RWPE2 (cell line): ENCODE results near the gene CRLF1.

ENCODE experiments used
- ATAC-seq: fragments of 200-7000 bp; cut with Tn5 transposase; 3 replicates; pipeline ENCODE4 v1.9.1; 2021; ENCODE audit warnings: low read depth
- DNase-seq: peaks from one replicate; pipeline ENCODE4 v3.0.0-alpha.2; 2020; ENCODE audit warnings: low spot score
- H3K27ac ChIP-seq: fragments of 450-650 bp; 2 replicates; pipeline ENCODE4 v1.5.1; 2017; ENCODE audit warnings: mild to moderate bottlenecking; ENCODE audit not compliant: poor library complexity, severe bottlenecking
- H3K27me3 ChIP-seq: fragments of 250-450 bp; sonication (Bioruptor Pico); 2 replicates; pipeline ENCODE4 v1.5.1; 2021; ENCODE audit warnings: mild to moderate bottlenecking, moderate library complexity; ENCODE audit not compliant: insufficient read depth, poor library complexity, severe bottlenecking
- H3K36me3 ChIP-seq: fragments of 250-450 bp; sonication (Bioruptor Pico); 2 replicates; pipeline ENCODE4 v1.5.1; 2020; ENCODE audit warnings: low read depth, mild to moderate bottlenecking, moderate library complexity
- H3K4me1 ChIP-seq: fragments of 250-450 bp; sonication (Bioruptor Pico); 2 replicates; pipeline ENCODE4 v1.5.1; 2021; ENCODE audit warnings: mild to moderate bottlenecking, moderate library complexity; ENCODE audit not compliant: insufficient read depth, poor library complexity, severe bottlenecking
- H3K4me3 ChIP-seq: fragments of 250-450 bp; sonication (Bioruptor Pico); 2 replicates; pipeline ENCODE4 v1.5.1; 2021; ENCODE audit warnings: mild to moderate bottlenecking, moderate library complexity; ENCODE audit not compliant: severe bottlenecking
- H3K9me3 ChIP-seq: fragments of 250-450 bp; sonication (Bioruptor Pico); 2 replicates; pipeline ENCODE4 v1.5.1; 2021; ENCODE audit warnings: mild to moderate bottlenecking, moderate library complexity; ENCODE audit not compliant: severe bottlenecking
- CTCF ChIP-seq: fragments of 450-650 bp; IDR thresholded peaks from one replicate; pipeline ENCODE4 v1.5.1; 2017; ENCODE audit warnings: mild to moderate bottlenecking, moderate library complexity; ENCODE audit not compliant: poor library complexity, severe bottlenecking

CRLF1 gene

DNA sequence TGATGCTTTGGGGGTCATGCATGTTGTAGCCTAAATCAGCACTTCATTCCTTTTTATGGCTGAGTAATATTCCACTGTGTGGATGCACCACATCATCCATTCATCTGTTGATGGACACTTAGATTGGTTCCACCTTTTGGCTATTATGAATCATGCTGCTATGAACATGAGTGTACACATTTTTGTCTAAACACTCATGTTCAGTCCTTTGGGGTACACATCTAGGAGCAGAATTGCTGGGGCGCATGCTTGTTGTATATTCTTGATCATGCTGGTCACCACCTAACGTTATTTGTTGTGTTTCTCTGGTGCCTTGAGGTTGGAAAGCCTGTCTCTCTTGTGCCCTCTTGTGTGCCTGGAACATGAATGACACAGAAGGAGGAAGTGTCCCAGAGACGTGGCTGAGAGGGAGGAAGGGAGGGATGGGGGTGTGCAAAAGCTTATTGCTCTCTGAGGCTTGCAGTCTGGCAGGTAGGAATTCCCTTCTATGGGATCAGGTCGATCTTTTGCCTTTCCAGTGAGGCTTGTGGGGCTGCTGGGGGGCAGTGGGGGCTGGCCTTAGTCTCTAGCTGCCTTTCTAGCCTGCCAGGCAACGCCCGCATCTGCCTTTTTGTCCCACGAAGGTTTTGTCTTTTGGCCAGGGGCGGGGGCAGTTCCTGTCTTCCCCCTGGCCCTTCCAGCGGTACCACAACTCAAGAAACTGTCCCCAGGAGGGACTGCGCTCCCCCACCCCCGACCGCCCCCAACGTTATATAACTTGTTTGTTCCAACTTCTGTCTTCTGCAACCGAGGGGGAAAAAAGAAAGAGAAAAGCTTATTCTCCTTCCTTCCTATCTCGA, 37.8 kb upstream of the CRLF1 start:
- Histone ChIP-seq H3K27ac (no peak overlapping the region), H3K4me3 (no peak overlapping the region), H3K36me3 (no peaks in the 10 kb centered on the region), H3K4me1 (peaks cover 8% of the 10 kb centered on the region), H3K27me3 (no peaks in the 10 kb centered on the region), H3K9me3 (no peaks in the 10 kb centered on the region)
- no peak for DNase-seq
- TF ChIP-seq CTCF: no peak
- no peak for ATAC-seq

DNA sequence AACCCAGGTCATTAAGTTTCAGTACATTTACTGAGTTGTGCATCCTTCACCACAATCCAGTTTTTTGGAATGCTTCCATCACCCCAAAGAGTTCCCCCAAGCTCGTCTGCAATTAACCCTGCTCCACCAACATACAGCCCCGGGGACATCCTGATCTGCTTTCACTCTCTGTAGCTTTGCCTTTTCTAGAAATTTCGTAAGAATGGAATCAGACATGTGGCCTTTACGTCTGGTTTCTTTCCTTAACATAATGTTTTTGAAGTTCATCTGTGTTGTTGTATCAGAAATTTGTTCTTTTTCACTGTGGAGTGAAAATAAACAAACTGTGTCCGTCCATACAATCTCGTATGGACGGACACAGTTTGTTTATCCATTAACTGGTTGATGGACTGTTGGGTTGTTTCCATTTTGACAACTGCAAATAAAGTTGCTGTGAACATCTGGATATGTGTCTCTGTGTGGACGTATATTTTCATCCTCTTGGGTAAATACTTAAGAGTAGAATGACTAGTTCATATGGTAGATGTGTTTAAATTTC, 33.2 kb upstream of the CRLF1 start:
- Histone ChIP-seq H3K9me3 (no peaks in the 10 kb centered on the region), H3K27ac (no peak overlapping the region), H3K4me1 (peaks cover 6% of the 10 kb centered on the region), H3K27me3 (no peaks in the 10 kb centered on the region), H3K36me3 (no peaks in the 10 kb centered on the region), H3K4me3 (no peak overlapping the region)
- no peak for DNase-seq
- ATAC-seq: no peak
- no peak for TF ChIP-seq CTCF

DNA sequence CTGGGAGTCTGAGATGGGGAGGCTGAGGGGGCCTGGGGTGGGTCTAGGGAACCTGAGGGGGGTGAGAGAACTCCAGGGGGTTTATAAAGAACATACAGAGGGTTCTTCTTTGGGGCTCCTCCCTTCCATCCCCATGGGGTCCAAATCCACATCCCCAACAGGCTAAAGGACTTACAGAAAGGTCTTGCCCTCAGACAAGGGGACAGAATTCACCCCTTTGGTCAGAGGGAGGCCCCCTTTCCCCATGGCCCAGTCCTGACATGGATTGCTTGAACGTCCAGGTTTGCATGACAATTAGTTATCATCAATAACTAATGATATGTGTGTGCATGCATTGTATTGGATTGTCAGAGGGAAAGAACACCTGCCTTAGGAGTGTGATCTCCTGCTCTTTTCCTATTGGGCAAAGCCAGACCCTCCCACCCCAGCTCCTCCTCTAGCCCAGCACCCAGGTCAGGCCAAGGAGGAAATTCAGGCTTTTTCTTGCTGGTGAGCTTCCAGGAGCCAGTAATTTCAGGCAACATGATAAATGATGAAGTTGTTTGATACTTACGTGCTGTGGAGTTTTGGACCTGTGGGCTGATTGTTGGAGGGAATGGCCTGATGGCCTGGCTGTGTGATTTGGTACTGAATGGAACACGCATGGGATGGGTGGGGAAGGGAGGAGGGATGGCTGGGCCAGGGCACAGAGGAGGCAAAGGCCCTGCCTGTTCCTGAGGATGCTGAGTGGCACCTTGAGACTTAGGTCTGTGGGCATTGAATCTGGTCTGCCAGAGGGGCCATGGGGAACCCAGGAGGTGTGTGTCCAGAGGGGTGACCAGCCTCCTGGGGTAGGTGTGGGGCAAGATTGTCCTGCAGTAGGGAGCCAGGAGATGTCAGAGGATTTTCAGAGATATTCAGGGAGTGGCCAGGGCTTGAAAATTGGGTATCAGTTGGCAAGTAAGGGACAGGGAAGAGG, 31.4 kb upstream of the CRLF1 start:
- Histone ChIP-seq H3K27me3 (no peaks in the 10 kb centered on the region), H3K36me3 (no peaks in the 10 kb centered on the region), H3K4me3 (peak overlapping the region; percentile 74), H3K4me1 (peaks cover 6% of the 10 kb centered on the region), H3K9me3 (no peaks in the 10 kb centered on the region), H3K27ac (peak overlapping the region; percentile 24)
- no peak for DNase-seq
- TF ChIP-seq CTCF: no peak
- no peak for ATAC-seq

DNA sequence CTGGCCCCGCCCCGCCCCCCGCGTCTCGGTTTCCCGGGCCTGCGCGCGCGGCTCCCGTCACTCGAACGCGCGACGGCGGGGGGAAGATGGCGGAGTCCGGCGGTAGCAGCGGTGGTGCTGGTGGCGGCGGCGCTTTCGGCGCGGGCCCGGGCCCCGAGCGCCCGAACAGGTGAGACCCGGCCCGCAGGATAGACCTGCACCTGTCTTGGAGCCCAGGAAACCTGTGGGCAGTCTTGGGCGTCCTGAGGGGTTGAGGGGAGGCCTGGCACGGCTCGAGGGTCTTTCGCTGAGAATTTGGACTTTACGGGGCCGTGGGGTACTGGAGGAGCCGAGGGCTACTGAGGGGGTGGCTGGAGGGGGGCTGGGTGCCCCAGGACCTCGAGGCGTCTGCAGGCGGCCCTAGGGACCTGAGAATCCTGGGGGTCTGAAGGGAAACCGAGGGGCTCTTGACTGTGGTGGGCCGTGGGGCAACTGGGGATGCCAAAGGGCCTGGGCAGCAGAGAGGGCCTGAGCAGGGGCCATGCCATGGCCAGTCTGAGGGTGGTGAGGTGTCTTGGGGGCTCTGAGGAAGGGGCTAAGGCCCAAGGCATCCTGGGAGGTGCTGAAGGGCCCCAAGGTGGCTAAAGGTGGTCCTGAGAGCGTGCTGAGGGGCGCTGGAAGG, 30.5 kb upstream of the CRLF1 start, which contains the start of gene KLHL26:
Gene KLHL26, plus strand, starts transcription at position 60 of the 661 bp plus-strand sequence. Its CDS starts 27 bp downstream, at position 87.
- Histone ChIP-seq H3K36me3 (no peaks in the 10 kb centered on the region), H3K27me3 (no peaks in the 10 kb centered on the region), H3K4me3 (peak within 1 kb of the TSS; percentile 74), H3K27ac (peak within 1 kb of the TSS; percentile 24), H3K4me1 (peaks cover 6% of the 10 kb centered on the region), H3K9me3 (no peaks in the 10 kb centered on the region)
- ATAC-seq (no peak), DNase-seq (no peak)
- TF ChIP-seq CTCF: no peak
